Glutamatergic neuron (in vitro differentiated cells): Measurements from ENCODE around the gene NTSR2. TPM values are rescaled to one million over a fixed set of nuclear protein-coding genes. Genes with fewer than 3 reads are reported as not detected.

ENCODE experiments used
- DNase-seq: peaks from one replicate; pipeline ENCODE4 v3.0.0; 2022
- H3K27ac Mint-ChIP-seq: one replicate; pipeline ENCODE4 v1.8.0; 2020; ENCODE audit warnings: mild to moderate bottlenecking, mixed read lengths, inconsistent platforms; ENCODE audit not compliant: unreplicated experiment
- H3K27me3 Mint-ChIP-seq: one replicate; pipeline ENCODE4 v1.8.0; 2020; ENCODE audit warnings: mild to moderate bottlenecking, moderate library complexity, mixed read lengths, inconsistent platforms; ENCODE audit not compliant: unreplicated experiment
- H3K36me3 Mint-ChIP-seq: one replicate; pipeline ENCODE4 v1.8.0; 2020; ENCODE audit warnings: mild to moderate bottlenecking, mixed read lengths, inconsistent platforms; ENCODE audit not compliant: unreplicated experiment
- H3K4me1 Mint-ChIP-seq: one replicate; pipeline ENCODE4 v1.8.0; 2020; ENCODE audit warnings: mild to moderate bottlenecking, low read depth, mixed read lengths, inconsistent platforms; ENCODE audit not compliant: unreplicated experiment
- H3K4me3 Mint-ChIP-seq: one replicate; pipeline ENCODE4 v1.8.0; 2020; ENCODE audit warnings: mild to moderate bottlenecking, mixed read lengths, inconsistent platforms; ENCODE audit not compliant: unreplicated experiment
- H3K9me3 Mint-ChIP-seq: one replicate; pipeline ENCODE4 v1.8.0; 2020; ENCODE audit warnings: mild to moderate bottlenecking, moderate library complexity, mixed read lengths, inconsistent platforms; ENCODE audit not compliant: unreplicated experiment
- total RNA-seq: library from RNA; stranded (reverse); fragmentation: NEBNext Ultra II Directional; extraction: Animal tissue kit (Norgen Biotek cat#: 25700); gene quantifications from one replicate; pipeline ENCODE4 v1.2.1, GENCODE V29; 2021; ENCODE audit not compliant: unreplicated experiment
- TF ChIP-seq, protein P1 (sequence below): fragments of 200-600 bp; sonication (generic); IDR thresholded peaks from one replicate; pipeline ENCODE4 v1.5.0; 2021; ENCODE audit not compliant: partially characterized antibody, unreplicated experiment

Gene NTSR2
- total RNA-seq, 1 donor from 2014 or later: not detected

GRCh38 chr2:11687736-11688135 is 17.7 kb upstream of the NTSR2 start:
- Mint-ChIP-seq H3K9me3 (peaks cover 2% of the 10 kb centered on the region), H3K36me3 (no peaks in the 10 kb centered on the region), H3K4me1 (peaks cover 10% of the 10 kb centered on the region), H3K27me3 (no peaks in the 10 kb centered on the region), H3K27ac (no peak overlapping the region), H3K4me3 (no peak overlapping the region)
- TF ChIP-seq, protein P1, sequence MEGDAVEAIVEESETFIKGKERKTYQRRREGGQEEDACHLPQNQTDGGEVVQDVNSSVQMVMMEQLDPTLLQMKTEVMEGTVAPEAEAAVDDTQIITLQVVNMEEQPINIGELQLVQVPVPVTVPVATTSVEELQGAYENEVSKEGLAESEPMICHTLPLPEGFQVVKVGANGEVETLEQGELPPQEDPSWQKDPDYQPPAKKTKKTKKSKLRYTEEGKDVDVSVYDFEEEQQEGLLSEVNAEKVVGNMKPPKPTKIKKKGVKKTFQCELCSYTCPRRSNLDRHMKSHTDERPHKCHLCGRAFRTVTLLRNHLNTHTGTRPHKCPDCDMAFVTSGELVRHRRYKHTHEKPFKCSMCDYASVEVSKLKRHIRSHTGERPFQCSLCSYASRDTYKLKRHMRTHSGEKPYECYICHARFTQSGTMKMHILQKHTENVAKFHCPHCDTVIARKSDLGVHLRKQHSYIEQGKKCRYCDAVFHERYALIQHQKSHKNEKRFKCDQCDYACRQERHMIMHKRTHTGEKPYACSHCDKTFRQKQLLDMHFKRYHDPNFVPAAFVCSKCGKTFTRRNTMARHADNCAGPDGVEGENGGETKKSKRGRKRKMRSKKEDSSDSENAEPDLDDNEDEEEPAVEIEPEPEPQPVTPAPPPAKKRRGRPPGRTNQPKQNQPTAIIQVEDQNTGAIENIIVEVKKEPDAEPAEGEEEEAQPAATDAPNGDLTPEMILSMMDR: no peak
- no peak for DNase-seq

GRCh38 chr2:11685906-11686470 is 16.0 kb upstream of the NTSR2 start:
- Mint-ChIP-seq H3K36me3 (no peaks in the 10 kb centered on the region), H3K9me3 (peaks cover 2% of the 10 kb centered on the region), H3K27ac (no peak overlapping the region), H3K27me3 (peaks cover 1% of the 10 kb centered on the region), H3K4me3 (no peak overlapping the region), H3K4me1 (peaks cover 10% of the 10 kb centered on the region)
- TF ChIP-seq, protein P1: no peak
- DNase-seq: no peak

- no peak for DNase-seq
- Mint-ChIP-seq H3K4me3 (peak overlapping the region; percentile 10), H3K27ac (no peak overlapping the region), H3K9me3 (peaks cover 2% of the 10 kb centered on the region), H3K4me1 (peaks cover 13% of the 10 kb centered on the region), H3K27me3 (peaks cover 1% of the 10 kb centered on the region), H3K36me3 (no peaks in the 10 kb centered on the region)
- TF ChIP-seq, protein P1: no peak
Observed at GRCh38 chr2:11684894-11685460, 15.0 kb upstream of the NTSR2 start.

- DNase-seq: no peak
- Mint-ChIP-seq H3K9me3 (peaks cover 2% of the 10 kb centered on the region), H3K27me3 (peaks cover 1% of the 10 kb centered on the region), H3K27ac (no peak overlapping the region), H3K4me3 (no peak overlapping the region), H3K4me1 (peaks cover 13% of the 10 kb centered on the region), H3K36me3 (no peaks in the 10 kb centered on the region)
- TF ChIP-seq, protein P1: no peak
Observed at GRCh38 chr2:11683966-11684365, 14.0 kb upstream of the NTSR2 start.

DNA sequence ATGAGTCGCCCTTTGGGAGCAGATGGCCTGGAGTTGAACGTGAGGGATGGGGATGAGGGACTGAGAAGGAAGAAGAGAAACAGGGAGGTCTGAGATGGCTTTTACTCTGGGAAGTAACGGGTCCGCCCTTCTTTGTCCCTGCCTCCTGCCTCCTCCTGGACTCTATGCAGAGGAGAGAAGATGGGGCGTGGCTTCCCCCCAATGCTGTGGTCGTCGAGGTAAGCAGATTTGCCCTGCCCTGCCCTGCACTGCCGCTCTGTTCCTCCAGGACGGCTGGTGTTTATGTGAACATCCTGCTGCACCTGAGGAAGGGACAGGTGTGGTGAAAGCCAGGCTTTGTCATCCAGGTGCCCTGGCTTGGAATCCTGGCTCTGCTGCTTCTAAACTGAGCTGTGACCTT is 13.5 kb upstream of the NTSR2 start:
- peaks cover 13% of the 10 kb centered on the region for H3K4me1 Mint-ChIP-seq
- H3K9me3 Mint-ChIP-seq: peaks cover 2% of the 10 kb centered on the region
- DNase-seq: no peak
- H3K4me3 Mint-ChIP-seq: no peak overlapping the region
- no peak overlapping the region for H3K27ac Mint-ChIP-seq
- H3K27me3 Mint-ChIP-seq: peaks cover 1% of the 10 kb centered on the region
- TF ChIP-seq, protein P1: peak; percentile 31
- no peaks in the 10 kb centered on the region for H3K36me3 Mint-ChIP-seq
